ENCODE data around the gene HIVEP2.

GRCh38 chr6:142725024-142725770 lies 219.8 kb downstream of the HIVEP2 start:
- TF ChIP-seq CTCF (IDR thresholded peaks at IDR 0.05), result no peak
- no peak for TF ChIP-seq TCF7L2 (IDR thresholded peaks at IDR 0.05; ENCODE audit: low read depth, low read length)
- TF ChIP-seq REST (IDR thresholded peaks at IDR 0.05; ENCODE audit: insufficient read depth in 1 of 2, low read depth in 2 of 2, low read length in 1 of 2), result no peak

All from Panc1 (cell line).